ENCODE measurements around the gene PDZK1IP1. TPM values are rescaled to one million over a fixed set of nuclear protein-coding genes. Genes with fewer than 3 reads are reported as not detected.
A peak's percentile ranks its signal among the peaks of the same experiment; 100 is the strongest.
"Not testable (repeated sequence)": the region's sequence is repeated elsewhere in the genome, so short reads cannot be mapped to it uniquely, and the experiment has no call there.

The PDZK1IP1 gene
- polyA plus RNA-seq, 1 donor = 0.59 TPM

DNA sequence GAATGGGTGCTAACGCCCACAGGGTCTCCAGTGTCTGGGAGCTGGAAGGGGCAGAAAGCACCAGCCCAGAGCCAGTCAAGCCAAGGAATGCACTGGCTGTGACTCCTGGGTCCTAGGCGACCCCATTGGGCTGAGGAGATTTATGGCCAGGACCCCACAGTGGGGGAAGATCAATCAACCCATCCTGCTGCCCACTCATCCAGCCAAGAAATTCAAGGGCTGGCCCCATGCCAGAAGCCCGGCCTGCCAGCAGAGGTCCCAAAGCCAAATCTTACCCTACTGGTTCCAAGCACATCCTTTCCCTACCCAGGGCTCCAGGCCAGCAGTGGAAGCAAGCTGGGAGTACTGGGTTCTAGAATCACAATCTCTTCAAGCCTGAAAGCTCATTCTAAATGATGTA is 6.8 kb upstream of the PDZK1IP1 start:
- DNase-seq = no peak

GRCh38 chr1:47195981-47196380 is 6.1 kb upstream of the PDZK1IP1 start:
- not testable (repeated sequence) for DNase-seq

- no peak for DNase-seq
Observed at GRCh38 chr1:47194311-47194710, 4.5 kb upstream of the PDZK1IP1 start.

GRCh38 chr1:47193496-47193895 is 3.7 kb upstream of the PDZK1IP1 start:
- not testable (repeated sequence) for DNase-seq

GRCh38 chr1:47192458-47193384 is 2.9 kb upstream of the PDZK1IP1 start:
- peak; percentile 77 for DNase-seq

- DNase-seq = no peak
Observed at GRCh38 chr1:47191940-47192457, 2.2 kb upstream of the PDZK1IP1 start.

GRCh38 chr1:47190857-47191256 is 1.0 kb upstream of the PDZK1IP1 start:
- no peak for DNase-seq

DNA sequence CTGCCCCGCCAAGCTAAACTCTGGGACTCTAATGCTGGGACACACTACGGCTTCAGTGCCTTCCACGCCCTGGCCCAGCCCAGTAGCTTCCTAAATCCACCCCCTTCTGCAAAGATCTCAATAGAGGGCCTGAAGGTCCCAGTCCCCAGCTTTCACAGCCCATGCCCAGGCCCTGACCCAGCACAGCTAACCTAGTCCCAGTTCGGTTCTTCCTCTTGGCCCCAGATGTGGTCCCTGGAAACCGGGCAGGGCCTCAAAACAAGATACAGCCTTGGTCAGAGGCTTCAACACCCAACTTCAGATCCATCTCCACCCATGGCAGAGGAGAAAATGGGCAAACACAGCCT is 646 bp upstream of the PDZK1IP1 start:
- no peak for DNase-seq

DNA sequence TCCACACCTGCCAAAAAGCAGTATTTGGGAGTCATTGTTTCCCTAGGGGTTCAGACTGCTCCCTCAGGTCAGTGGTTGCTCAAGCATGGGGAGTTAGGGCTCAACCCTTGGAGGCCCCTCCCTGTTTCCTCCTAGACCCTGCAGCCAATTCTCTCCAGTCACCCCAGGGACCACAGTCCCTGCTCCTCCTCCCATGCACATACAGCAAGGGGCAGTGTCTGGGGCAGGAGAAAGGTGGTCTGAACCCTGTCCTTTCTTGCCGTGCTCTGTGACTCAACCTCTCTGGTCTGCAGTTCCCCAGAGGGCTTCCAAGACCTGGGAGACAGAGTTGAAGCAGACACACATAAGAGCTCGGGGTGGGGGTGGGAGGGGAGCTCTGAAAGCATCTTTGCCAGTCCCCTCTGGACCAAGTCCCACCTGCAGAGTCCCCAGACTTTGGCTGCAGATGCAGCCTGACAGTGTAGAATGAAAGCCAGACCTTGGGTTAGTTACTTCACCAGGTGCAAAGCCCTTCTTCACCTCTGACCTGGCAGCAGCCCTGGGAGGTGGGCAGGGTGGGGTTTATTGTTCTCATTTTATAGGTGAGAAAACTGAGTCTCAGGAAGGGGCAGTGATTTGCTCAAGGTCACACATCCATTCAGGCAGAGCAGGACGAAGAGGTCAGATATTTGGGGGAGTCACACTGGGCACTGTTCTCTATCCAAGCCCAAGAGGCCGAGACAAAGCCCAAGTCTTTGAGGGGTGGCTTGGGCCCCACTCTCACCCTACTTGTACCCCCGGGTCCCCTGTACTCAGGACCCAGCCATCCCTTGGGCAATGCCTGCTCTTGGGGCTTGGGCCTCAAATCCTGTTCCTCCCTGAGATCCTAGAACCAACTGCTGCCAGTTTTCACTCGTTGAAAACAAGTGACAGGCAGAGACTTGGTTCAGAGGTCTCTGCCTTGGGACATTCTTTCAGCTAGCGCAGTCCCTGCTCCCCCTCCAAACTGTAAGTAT is 748 bp downstream of the PDZK1IP1 start:
- no peak for DNase-seq

GRCh38 chr1:47187926-47188250 is 1.9 kb downstream of the PDZK1IP1 start:
- DNase-seq = no peak

GRCh38 chr1:47187231-47187925 is 2.5 kb downstream of the PDZK1IP1 start:
- no peak for DNase-seq

DNA sequence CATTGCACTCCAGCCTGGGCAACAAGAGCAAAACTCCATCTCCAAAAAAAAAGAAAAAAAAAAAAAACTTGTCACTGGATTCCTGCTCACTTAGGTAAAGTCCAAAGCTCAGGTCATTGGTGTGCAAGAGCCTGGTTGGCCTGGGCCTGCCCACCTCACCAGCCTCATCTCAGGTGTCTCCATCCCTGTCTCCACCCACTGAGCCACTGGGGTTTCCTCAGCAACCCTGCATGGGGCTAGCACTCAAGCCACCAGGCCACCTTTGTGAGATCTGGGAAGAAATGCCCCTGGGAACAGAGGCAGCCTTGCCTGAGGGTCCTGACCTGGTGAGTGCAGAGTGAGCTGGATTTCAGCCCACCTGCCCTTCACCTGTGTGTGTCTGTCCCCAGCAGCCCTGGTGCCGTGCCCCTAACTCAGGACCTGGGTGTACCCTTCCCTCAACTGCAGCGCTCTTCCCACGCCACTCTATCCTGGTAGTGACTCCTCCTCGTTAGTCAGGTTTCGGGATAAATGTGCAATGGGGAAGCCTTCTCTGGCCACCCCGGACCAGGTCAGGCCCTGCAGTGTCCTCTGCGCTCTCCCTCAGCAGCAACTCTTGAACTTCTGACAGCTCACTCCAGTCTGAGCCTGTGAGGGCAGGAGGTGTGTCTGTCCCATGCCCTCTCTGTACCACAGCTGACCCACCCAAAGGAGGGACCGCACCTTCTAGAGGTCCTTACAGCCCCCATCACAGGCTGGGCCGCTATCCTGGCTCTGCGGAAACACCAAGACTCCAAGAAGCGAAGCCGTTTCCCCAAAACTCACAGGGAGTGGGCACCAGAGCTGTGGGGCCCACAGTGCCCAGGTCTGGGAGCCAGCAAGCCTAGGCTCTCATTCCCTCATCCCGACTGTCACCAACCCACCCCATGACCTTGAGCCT is 3.3 kb downstream of the PDZK1IP1 start:
- no peak for DNase-seq

- DNase-seq = no peak
Observed at GRCh38 chr1:47184822-47185677, 4.8 kb downstream of the PDZK1IP1 start.

GRCh38 chr1:47184090-47184821 is 5.6 kb downstream of the PDZK1IP1 start:
- no peak for DNase-seq

DNA sequence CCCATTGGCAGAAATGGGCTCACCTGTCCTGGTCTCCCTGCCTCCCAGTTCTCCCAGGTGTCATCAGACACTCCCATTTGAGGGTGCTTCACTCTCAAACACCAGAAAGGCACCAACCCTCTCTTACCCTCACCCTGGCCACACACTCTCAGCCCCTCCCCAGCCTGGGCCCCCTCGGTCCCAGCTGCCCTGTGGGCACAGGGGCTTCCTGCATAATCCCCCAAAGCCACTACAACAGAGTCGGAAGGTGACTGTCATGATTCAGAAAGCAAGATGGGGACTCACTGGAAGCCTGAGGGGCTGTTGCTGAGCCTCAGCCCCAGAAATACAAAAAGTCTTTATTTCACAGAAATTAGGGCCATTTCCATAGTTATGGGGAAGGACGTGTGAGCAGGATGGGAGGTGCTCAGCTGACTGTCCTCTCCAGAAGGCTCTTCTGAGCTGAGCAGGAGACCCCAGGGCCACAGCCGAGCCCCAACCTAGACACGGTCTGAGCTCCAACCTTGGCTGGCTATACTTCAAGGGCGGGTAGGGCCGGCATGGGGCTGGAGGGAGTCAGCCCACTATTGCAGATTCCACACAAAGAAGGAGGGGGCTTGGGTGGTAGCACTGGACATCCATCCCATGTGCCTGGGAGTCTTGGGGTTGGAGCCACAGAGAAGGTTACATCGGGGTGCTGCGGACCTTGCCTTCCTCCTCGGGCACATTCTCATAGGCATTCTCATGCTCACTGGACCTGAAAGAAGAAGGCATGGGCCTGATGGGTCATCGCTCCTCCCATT is 6.3 kb downstream of the PDZK1IP1 start:
- DNase-seq = no peak

- DNase-seq = no peak
Observed at GRCh38 chr1:47182676-47183235, 7.1 kb downstream of the PDZK1IP1 start.

- no peak for DNase-seq
Observed at GRCh38 chr1:47181955-47182675, 7.7 kb downstream of the PDZK1IP1 start.

Measured in hindlimb muscle (tissue), 1 donor.